Chondrocyte (in vitro differentiated cells): ENCODE data around the gene KLHL21. TPM values are rescaled to one million over a fixed set of nuclear protein-coding genes. Genes with fewer than 3 reads are reported as not detected.
A peak's percentile ranks its signal among the peaks of the same experiment; 100 is the strongest.

Experiments
- DNase-seq: peaks from one replicate; pipeline ENCODE4 v3.0.0; 2021; ENCODE audit warnings: mixed read lengths, low spot score
- H3K27ac Mint-ChIP-seq: one replicate; pipeline ENCODE4 v1.8.0; 2021; ENCODE audit warnings: mild to moderate bottlenecking, moderate library complexity, mixed read lengths; ENCODE audit not compliant: unreplicated experiment
- H3K27me3 Mint-ChIP-seq: 2 replicates; pipeline ENCODE4 v1.8.0; 2021; ENCODE audit warnings: low read depth, mixed read lengths
- H3K36me3 Mint-ChIP-seq: 2 replicates; pipeline ENCODE4 v1.8.0; 2021; ENCODE audit warnings: low read depth, mixed read lengths
- H3K4me1 Mint-ChIP-seq: 2 replicates; pipeline ENCODE4 v1.8.0; 2021; ENCODE audit warnings: low read depth, mild to moderate bottlenecking, mixed read lengths
- H3K4me3 Mint-ChIP-seq: one replicate; pipeline ENCODE4 v1.8.0; 2021; ENCODE audit warnings: mild to moderate bottlenecking, moderate library complexity, mixed read lengths; ENCODE audit not compliant: unreplicated experiment
- H3K9me3 Mint-ChIP-seq: 2 replicates; pipeline ENCODE4 v1.8.0; 2021; ENCODE audit warnings: low read depth, mixed read lengths
- total RNA-seq: library from RNA; stranded (reverse); gene quantifications from 3 replicates; pipeline ENCODE4 v1.2.1, GENCODE V29; 2021
- TF ChIP-seq, protein P1 (sequence below): fragments of 200-600 bp; sonication (generic); IDR thresholded peaks from 2 replicates; pipeline ENCODE4 v1.5.0; 2021; ENCODE audit warnings: antibody characterized with exemption, mild to moderate bottlenecking, moderate library complexity

The KLHL21 gene
- total RNA-seq, 1 donor from 2014 or later: 39.6 TPM

DNA sequence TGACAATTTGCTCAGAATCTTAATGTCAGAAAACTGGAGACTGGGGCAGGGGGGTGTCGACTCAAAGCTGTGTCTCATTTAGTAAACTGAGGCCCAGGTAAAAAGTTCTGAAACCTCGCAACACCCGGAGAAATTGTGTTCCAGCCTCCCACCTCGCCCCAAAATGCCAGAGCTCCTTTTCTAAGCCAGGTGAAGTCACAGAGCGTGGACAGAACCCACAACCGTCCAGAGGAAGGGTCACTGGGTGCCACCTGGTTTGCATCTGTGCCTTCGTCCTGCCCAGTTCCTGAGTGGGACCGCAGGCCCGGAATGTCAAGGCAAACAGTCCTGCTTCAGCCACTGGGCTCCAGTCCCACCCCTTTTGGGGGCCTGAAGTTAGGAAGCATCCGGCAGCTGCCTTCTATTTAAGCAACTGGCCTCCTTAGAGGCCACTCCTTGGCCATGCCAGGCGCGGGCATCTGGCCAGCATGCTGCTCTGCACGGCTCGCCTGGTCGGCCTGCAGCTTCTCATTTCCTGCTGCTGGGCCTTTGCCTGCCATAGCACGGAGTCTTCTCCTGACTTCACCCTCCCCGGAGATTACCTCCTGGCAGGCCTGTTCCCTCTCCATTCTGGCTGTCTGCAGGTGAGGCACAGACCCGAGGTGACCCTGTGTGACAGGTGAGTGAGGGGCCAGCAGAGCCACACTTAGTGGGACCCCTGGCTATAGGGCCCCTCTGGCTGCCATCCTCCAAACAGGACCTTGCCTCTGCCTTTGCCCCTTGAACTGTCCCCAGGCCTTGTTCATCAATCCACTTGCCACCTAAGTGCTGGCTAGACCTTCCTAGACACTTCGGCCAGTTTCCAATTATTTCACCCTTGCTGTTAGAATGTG lies 47.5 kb downstream of the KLHL21 start, which contains the start of gene TAS1R1:
TSS of gene TAS1R1 (plus strand) at position 401 of the 872 bp plus-strand sequence. CDS start at position 468, 67 bp downstream.
- DNase-seq: no peak
- TF ChIP-seq, protein P1, sequence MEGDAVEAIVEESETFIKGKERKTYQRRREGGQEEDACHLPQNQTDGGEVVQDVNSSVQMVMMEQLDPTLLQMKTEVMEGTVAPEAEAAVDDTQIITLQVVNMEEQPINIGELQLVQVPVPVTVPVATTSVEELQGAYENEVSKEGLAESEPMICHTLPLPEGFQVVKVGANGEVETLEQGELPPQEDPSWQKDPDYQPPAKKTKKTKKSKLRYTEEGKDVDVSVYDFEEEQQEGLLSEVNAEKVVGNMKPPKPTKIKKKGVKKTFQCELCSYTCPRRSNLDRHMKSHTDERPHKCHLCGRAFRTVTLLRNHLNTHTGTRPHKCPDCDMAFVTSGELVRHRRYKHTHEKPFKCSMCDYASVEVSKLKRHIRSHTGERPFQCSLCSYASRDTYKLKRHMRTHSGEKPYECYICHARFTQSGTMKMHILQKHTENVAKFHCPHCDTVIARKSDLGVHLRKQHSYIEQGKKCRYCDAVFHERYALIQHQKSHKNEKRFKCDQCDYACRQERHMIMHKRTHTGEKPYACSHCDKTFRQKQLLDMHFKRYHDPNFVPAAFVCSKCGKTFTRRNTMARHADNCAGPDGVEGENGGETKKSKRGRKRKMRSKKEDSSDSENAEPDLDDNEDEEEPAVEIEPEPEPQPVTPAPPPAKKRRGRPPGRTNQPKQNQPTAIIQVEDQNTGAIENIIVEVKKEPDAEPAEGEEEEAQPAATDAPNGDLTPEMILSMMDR: no peak
- Mint-ChIP-seq H3K27ac (no peak within 1 kb of the TSS), H3K36me3 (peaks cover 2% of the 10 kb centered on the region), H3K4me1 (peaks cover 17% of the 10 kb centered on the region), H3K4me3 (peak within 1 kb of the TSS; percentile 81), H3K27me3 (no peaks in the 10 kb centered on the region), H3K9me3 (no peaks in the 10 kb centered on the region)

DNA sequence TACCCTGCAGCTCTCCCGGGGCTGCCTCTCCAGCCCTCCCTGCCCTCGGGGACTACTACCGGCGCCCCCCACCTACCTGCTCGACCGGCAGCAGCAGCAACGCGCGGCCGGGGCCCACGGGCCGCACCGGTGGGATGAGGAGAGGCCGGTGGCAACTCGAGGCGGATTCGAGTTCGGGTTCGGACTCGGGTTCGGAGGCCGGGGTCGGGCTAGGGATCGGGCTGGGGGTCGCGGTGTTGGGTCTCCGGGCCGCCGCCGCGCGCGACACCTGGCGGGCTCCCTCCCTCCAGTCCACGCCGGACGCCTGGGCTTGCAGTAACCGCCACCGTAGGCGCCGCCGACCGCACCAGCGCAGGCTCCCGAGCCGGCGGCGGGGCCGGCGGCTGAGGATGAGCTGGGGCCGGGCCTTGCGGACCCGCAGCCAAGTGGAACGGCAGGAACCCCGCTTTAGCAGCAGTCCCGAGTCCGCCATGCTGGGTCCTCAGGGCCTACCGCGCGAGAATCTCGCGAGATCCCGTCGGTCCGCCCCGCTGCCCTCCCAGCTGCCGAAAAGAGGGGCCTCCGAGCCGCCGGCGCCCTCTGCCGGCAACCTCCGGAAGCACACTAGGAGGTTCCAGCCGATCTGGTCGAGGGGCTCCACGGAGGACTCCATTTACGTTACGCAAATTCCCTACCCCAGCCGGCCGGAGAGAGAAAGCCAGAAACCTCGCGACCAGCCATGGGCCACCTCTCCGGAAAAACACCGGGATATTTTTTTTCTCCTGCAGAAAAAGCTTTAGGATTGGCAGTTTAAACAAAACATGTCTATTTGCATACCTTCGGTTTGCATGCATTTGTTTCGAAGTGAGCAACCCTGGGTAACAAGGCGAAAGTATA lies 48.4 kb downstream of the KLHL21 start, which contains the start of gene NOL9:
TSS of gene NOL9 (minus strand) at position 483 of the 876 bp plus-strand sequence. CDS start at position 472, 11 bp downstream.
- H3K27ac Mint-ChIP-seq: peak within 1 kb of the TSS; percentile 22
- H3K4me1 Mint-ChIP-seq: peaks cover 17% of the 10 kb centered on the region
- peak; percentile 96 for DNase-seq
- no peaks in the 10 kb centered on the region for H3K27me3 Mint-ChIP-seq
- H3K36me3 Mint-ChIP-seq: peaks cover 4% of the 10 kb centered on the region
- H3K9me3 Mint-ChIP-seq: no peaks in the 10 kb centered on the region
- H3K4me3 Mint-ChIP-seq: peak within 1 kb of the TSS; percentile 81
- TF ChIP-seq, protein P1: peak; percentile 92

DNA sequence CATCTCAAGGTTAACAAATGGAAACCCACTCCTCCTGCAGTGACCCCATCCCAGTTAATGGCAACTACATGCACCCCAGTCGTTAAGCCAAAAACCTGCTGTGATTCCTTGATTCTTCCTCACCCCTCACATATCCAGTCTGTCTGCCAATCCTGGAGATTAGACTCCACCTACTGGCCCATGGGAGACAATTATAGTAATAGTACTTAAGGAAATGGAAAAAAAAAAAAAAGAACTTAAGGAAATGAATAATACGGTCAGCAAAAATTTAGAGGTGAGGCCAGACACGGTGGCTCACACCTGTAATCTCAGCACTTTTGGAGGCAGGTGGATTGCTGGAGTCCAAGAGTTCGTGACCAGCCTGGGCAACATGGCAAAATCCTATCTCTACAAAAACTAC lies 55.4 kb downstream of the KLHL21 start:
- DNase-seq: no peak
- Mint-ChIP-seq H3K9me3 (no peaks in the 10 kb centered on the region), H3K27ac (no peak overlapping the region), H3K36me3 (peaks cover 22% of the 10 kb centered on the region), H3K27me3 (no peaks in the 10 kb centered on the region), H3K4me3 (no peak overlapping the region), H3K4me1 (peaks cover 15% of the 10 kb centered on the region)
- TF ChIP-seq, protein P1: peak; percentile 61

DNA sequence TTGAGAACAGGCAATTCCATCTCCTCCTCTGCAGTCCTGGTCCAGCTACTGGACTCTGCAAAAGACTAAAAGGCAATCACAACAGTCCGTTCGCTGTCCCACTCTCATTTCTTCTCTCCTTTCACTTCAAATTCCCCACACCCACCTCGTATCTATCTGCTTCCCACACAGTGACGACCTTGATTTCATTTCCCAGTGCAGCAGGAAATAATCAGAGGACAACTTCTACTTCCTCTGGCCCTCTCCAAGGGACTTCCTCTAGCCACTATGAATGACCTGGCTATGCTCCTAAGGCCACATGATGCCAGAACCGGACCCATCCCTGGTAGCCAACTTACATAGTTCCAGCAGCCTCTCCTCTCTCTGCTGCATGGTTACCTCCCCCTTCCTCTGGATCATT lies 56.3 kb downstream of the KLHL21 start:
- Mint-ChIP-seq H3K4me1 (peaks cover 18% of the 10 kb centered on the region), H3K9me3 (no peaks in the 10 kb centered on the region), H3K27me3 (no peaks in the 10 kb centered on the region), H3K4me3 (no peak overlapping the region), H3K36me3 (peaks cover 25% of the 10 kb centered on the region), H3K27ac (peak overlapping the region; percentile 13)
- TF ChIP-seq, protein P1: no peak
- no peak for DNase-seq
